HG03139 (cell line): ENCODE data around the gene RPS3A.
A peak's percentile ranks its signal among the peaks of the same experiment; 100 is the strongest.
"Not testable (repeated sequence)": the region's sequence is repeated elsewhere in the genome, so short reads cannot be mapped to it uniquely, and the experiment has no call there.

ENCODE experiments used
- ATAC-seq: cut with Tn5 transposase; IDR thresholded peaks from one replicate; pipeline ENCODE4 v1.9.1; 2021; ENCODE audit not compliant: unreplicated experiment

Gene RPS3A

DNA sequence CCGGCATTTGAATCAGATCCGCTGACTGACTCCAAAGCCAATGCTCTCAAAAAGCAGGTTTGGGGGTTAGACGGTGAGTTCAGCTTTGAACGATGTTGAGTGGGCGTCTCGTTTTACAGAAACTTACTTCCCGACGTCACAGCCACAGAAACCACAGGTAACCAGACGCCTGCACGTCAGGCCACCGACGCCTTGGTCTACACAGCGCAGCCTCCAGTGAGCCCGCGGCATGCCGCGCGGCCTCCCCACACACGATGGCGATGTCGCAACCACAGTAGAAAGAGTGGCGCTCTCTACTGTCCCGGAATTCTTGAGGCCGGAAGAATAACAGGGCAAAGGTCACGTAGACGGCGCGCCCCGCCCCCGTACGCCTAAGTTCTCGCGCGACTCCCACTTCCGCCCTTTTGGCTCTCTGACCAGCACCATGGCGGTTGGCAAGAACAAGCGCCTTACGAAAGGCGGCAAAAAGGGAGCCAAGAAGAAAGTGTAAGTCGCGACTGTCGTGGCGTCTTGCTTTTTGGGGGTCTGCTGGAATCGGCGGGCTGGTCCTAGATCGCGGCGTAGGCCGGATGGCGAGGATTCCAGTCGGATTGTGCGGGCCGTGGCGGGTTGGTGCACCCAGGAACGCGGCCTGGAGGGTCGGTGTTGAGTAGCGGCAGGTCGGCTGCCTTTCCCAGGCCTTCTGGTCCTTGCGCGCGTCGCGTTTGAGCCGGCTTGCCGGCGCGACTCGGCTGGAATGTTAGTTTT, at the start of gene RPS3A:
TSS of gene RPS3A (plus strand) at position 400 of the 747 bp plus-strand sequence. CDS start at position 425, 25 bp downstream.
- ATAC-seq = peak; percentile 93

DNA sequence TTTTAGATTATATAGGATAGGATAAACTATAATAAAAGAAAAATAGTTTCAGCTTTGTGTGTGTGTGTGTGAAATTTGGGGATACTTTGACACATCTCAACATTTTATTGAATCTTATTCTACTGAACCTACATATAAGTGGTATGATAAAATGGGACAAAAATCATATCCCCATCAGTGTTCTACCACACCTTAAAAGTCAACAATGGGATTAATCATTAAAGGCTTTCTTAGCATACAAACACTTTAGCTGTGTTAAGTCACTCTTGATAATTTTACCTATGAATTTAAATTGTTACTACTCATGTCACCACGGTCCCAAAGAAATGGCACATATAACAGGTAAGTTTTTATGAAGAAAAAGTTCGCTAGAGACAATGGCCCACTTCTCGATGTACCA, 46.6 kb upstream of the RPS3A start:
- no peak for ATAC-seq

- no peak for ATAC-seq
Observed at GRCh38 chr4:151055539-151055938, 43.9 kb upstream of the RPS3A start.

DNA sequence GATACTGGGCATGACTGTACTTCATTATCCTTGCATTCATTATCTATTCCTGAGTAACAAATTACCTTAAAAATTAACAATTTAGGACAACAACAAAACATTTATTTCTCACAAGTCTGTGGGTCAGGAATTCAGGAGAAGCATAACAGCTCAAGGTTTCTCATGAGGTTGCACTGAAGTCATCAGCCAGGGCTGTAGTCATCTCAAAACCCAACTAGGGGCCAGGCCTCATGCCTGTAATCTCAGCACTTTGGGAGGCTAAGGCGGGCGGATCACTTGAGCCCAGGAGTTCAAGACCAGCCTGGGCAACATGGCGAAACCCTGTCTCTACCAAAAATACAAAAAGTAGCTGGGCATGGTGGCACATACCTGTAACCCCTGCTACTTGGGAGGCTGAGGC, 36.3 kb upstream of the RPS3A start:
- not testable (repeated sequence) for ATAC-seq

DNA sequence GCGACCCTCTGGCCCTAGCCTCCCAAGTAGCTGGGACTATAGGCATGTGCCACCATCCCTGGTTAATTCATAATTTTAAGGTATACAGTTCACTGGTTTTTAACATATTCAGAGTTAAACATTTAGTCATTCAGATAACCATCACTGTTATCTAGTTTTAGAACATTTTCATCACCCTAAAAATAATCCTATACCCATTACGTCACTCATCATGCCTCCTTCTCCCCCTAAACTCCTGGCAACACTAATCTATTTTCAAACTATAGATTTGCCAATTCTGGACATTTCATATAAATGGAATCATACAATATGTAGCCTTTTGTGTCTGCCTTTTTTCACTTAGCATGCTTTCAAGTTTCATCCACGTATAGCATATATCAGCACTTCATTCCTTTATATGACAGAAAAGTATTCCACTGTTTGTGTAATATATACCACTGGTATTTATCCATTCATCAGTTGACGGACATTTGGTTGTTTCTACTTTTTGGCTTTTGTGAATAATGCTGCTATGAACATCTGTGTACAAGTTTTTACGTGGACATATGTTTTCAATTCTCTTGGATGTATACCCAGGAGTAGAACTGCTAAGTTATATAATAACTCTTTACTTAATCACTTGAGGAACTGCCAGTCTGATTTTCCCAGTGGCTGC, 32.0 kb upstream of the RPS3A start:
- ATAC-seq = no peak

DNA sequence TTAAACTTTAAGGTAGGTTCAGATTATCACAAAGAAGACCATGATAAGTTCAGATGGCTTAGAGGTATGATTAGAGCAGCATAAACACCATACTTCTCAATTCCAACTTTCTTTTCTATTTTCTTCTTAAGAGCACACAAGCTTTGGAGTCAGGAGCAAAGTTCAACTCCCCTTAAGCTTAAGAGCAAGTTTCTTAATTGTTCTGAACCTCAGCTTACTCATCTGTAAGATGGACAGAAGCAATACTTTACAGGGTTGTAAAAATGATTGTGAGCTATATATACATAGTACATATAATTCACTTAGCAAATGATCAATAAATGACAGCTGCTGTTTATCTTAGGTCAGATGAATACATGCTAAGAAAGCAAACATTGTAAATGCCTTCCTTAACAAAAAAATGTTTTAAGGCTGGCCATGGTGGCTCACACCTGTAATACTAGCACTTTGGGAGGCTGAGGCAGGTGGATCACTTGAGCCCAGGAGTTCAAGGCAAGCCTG, 25.0 kb upstream of the RPS3A start:
- ATAC-seq = no peak

DNA sequence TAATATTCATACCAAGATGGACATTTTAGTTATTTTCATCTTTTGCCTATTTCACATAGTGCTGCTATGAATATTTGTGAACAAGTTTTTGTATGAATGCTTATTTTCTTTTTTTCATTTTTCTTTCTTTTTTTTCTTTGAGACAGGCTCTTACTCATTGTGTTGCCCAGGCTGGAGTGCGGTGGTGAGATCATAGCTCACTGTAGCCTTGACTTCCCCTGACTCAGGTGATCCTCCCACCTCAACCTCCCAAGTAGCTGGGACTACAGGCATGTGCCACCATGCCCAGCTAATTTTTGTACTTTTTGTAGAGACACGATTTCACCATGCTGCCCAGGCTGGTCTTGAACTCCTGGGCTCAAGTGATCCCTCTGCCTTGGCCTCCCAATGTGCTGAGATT, 21.4 kb upstream of the RPS3A start:
- ATAC-seq = not testable (repeated sequence)

GRCh38 chr4:151087467-151087866, 12.0 kb upstream of the RPS3A start:
- no peak for ATAC-seq

DNA sequence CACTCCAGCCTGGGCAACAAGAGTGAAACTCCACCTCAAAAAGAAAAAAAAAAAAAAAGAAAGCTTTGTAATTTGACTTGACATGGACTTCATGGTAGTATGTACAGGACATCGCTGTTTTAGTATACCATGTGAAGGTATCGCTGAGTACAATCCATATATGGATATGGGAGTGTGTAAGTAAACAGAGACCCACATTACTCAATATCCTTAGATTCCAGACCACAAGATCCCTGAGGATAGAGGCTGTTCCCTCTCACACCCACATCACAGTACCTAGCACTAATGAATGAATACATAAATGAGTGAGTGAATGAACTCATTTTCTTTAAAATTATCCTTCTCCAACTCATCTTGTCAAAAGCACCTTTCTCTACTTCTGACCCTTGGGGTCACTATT, 8.4 kb upstream of the RPS3A start:
- ATAC-seq = no peak

- ATAC-seq = no peak
Observed at GRCh38 chr4:151092488-151092887, 6.9 kb upstream of the RPS3A start.

DNA sequence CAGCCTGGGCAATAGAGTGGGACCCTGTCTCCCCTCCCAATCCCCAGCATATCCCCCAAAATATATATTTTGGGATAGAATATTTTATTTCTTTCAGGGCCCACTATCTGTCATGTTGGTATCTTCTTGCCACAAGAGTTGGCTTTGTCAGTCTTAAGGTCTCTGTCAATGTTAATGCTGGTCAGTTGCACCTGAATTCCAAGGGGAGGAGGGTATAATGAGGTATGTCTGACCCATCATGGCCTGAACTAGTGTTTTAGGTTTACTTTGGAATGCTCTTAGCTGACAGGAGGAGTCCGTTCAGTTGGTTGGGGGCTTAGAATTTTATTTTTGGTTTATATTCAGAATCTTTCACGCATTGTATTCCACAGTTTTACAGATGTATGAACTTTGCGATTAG, 6.2 kb upstream of the RPS3A start:
- no peak for ATAC-seq

- ATAC-seq = no peak
Observed at GRCh38 chr4:151094290-151094751, 5.1 kb upstream of the RPS3A start.

DNA sequence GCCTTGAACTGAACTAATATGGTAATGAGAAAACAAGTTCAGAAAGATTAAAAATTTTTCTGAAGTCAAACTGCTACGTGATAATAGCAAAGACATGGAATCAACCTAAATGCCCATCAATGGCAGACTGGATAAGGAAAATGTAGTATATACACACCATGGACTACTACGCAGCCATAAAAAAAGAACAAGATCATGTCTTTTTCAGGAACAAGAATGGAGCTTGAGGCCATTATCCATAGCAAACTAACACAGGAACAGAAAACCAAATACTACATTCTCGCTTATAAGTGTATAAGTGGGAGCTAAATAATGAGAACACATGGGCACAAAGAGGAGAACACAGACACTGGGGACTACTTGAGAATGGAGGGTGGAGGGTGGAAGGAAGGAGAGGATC, 4.3 kb upstream of the RPS3A start:
- ATAC-seq = no peak

GRCh38 chr4:151097759-151098158, 1.7 kb upstream of the RPS3A start:
- no peak for ATAC-seq

GRCh38 chr4:151098979-151099228, 524 bp upstream of the RPS3A start:
- no peak for ATAC-seq

DNA sequence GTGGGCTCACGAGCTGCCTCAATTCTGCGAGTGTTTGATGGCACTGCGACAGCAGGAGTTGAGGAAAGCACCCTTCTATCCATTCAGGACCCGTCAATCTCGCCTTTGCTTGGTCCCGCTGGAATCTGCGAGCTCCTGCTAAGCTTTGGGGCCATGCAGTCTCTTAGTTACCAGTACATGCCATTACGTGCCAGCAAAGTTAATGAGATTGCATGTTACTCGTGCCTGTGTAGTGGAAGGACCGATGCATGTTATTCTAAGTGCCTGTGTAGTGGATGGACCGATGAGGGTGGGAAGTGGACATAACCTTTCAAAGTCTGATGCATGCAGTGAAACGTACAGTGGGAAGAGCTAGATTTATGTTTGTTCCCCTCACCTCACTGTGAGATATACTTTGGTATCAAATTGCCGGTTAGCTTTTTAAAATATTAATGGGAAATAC, 569 bp downstream of the RPS3A start:
- no peak for ATAC-seq

DNA sequence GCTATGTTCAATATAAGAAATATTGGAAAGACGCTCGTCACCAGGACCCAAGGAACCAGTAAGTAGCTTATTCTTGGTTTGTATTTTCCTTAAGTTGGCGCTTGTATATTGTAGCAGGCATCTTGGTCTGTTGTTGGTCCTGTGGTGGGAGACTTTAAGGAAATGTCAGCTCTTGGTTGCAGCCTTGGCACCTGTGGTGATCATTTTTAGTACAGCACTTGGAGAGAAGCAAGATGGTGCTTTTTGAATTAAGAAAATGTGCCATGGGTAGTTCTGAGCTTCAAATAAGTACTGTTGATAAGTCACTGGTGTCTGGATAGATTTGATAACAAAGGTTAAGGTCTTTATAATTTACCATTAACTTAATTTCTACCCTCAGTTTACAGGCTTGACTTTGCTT, 1.1 kb downstream of the RPS3A start:
- ATAC-seq = no peak

DNA sequence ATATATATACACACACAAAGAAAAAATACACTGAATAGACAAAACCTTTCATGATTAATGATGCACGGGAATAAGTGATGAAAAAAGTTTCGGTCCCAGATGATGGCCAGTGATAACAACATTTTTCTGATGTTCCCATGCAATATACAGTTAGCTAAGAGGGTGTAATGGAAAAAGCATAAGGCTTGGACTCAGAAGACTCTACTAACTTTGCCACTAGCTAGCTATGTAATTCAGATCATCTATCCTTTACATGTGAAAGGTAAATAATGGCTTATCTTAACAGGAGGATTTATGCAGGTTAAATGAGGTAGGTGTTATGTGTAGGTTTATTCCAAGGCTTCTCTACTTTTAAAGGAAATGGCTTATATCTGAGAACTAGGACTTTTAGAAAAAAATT, 4.3 kb downstream of the RPS3A start:
- ATAC-seq = no peak

DNA sequence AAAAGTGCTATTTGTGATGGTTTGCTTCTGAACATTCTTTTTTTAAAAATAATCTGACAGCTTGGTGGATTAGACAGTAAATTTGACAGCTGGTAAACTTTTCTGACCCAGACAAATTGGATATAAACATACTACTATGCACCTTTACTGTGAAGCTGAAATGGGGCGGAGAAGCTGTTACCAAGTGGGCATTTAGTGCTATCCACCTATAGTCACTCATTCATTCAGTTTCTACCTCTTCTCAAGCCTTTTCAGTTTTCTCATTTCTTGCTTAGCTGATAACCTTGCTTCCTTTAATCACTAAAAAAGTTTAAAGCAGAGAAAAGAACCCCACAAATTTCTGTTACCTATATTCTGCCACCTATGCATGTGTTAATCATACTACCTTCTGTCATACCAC, 5.2 kb downstream of the RPS3A start:
- ATAC-seq = no peak

- ATAC-seq = no peak
Observed at GRCh38 chr4:151105454-151106032, 6.1 kb downstream of the RPS3A start.

DNA sequence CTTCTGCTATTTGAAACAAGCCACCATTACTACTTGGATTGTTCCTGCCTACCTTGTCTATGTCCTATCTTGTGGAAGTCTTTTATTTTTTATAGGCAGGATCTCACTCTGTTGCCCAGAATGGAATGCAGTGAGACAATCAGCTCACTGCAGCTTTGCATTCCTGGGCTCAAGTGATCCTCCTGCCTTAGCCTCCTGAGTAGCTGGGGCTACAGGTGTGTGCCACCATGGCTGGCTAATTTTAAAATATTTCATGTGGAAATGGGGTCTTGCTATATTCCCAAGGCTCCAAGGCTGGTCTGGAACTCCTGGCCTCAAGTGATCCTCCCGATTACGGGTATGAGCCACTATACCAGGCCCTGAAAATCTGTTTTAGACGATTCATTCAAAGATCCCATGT, 7.6 kb downstream of the RPS3A start:
- ATAC-seq = no peak

DNA sequence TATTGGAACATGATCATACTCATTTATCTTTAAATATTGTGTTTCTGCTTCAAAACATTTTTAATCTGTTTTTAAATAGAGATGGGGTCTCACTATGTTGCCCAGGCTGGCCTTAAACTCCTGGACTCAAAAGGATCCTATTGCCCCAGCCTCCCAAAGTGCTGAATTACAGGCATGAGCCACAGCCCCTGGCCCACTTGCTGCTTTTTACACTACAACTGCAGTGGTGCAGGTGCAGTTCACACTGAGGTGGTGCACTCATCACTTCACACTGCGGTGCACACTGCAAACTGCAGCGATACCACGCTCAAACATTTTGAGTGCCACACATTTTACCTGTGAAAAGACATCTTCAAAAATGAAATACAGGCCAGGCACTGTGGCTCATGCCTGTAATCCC, 10.8 kb downstream of the RPS3A start:
- no peak for ATAC-seq
